Upper lobe of right lung (tissue), 1 donor: ENCODE measurements around the gene IL3. TPM values are rescaled to one million over a fixed set of nuclear protein-coding genes. Genes with fewer than 3 reads are reported as not detected.
A peak's percentile ranks its signal among the peaks of the same experiment; 100 is the strongest.

Experiments
- ATAC-seq: fragments of 200-7000 bp; cut with Tn5 transposase; one replicate; pipeline ENCODE4 v1.9.1; 2020; ENCODE audit warnings: mild to moderate bottlenecking, moderate library complexity
- DNase-seq: peaks from one replicate; pipeline ENCODE4 v3.0.0-alpha.2; 2020
- H3K27ac ChIP-seq: fragments of 200-600 bp; one replicate; pipeline ENCODE4 v1.8.0; 2022
- H3K27me3 ChIP-seq: fragments of 200-600 bp; one replicate; pipeline ENCODE4 v1.8.0; 2022; ENCODE audit warnings: mild to moderate bottlenecking
- H3K36me3 ChIP-seq: fragments of 200-600 bp; one replicate; pipeline ENCODE4 v1.8.0; 2022
- H3K4me1 ChIP-seq: fragments of 200-600 bp; one replicate; pipeline ENCODE4 v1.8.0; 2022
- H3K4me3 ChIP-seq: fragments of 200-600 bp; one replicate; pipeline ENCODE4 v1.8.0; 2022; ENCODE audit warnings: mild to moderate bottlenecking
- H3K9me3 ChIP-seq: fragments of 200-600 bp; one replicate; pipeline ENCODE4 v1.8.0; 2022
- CTCF ChIP-seq: fragments of 200-600 bp; IDR thresholded peaks from one replicate; pipeline ENCODE4 v1.8.0; 2022; ENCODE audit warnings: antibody characterized with exemption
- intact Hi-C: fragments of 100-400 bp; cut with DNase I; formaldehyde crosslinking; loops from one replicate; pipeline ENCODE4 v1.11.0; 2022
- total RNA-seq: library from RNA; stranded (reverse); fragmentation: NEBNext Ultra II Directional; extraction: Animal tissue kit (Norgen Biotek cat#: 25700); gene quantifications from one replicate; pipeline ENCODE4 v1.2.1, GENCODE V29; 2021
- donor health status: DM: no; HTN: yes; CAD: no; lungs with severe emphysema.

Gene IL3
- total RNA-seq, 1 donor from 2014 or later = not detected

- intact Hi-C loops = no loop called here
Measured at GRCh38 chr5:132065951-132066701, 5.7 kb downstream of the IL3 start.

GRCh38 chr5:132066871-132067270 is 6.4 kb downstream of the IL3 start:
- H3K27me3 ChIP-seq = no peaks in the 10 kb centered on the region
- H3K4me3 ChIP-seq = no peak overlapping the region
- no peak for DNase-seq
- no peaks in the 10 kb centered on the region for H3K4me1 ChIP-seq
- H3K27ac ChIP-seq = no peak overlapping the region
- H3K9me3 ChIP-seq = no peaks in the 10 kb centered on the region
- no peaks in the 10 kb centered on the region for H3K36me3 ChIP-seq
- intact Hi-C loops = no loop called here
- no peak for ATAC-seq
- no peak for TF ChIP-seq CTCF

More at GRCh38 chr5:132065951-132066701, 5.7 kb downstream of the IL3 start:
- no peaks in the 10 kb centered on the region for H3K36me3 ChIP-seq
- no peak for TF ChIP-seq CTCF
- no peak overlapping the region for H3K27ac ChIP-seq
- ATAC-seq (no peak), DNase-seq (peak; percentile 62)
- H3K9me3 ChIP-seq = no peaks in the 10 kb centered on the region
- no peak overlapping the region for H3K4me3 ChIP-seq
- no peaks in the 10 kb centered on the region for H3K27me3 ChIP-seq
- no peaks in the 10 kb centered on the region for H3K4me1 ChIP-seq

- ATAC-seq (no peak), DNase-seq (no peak)
- no peak overlapping the region for H3K27ac ChIP-seq
- no peaks in the 10 kb centered on the region for H3K36me3 ChIP-seq
- TF ChIP-seq CTCF = no peak
- no peaks in the 10 kb centered on the region for H3K9me3 ChIP-seq
- H3K4me3 ChIP-seq = no peak overlapping the region
- H3K4me1 ChIP-seq = no peaks in the 10 kb centered on the region
- intact Hi-C loops = no loop called here
- H3K27me3 ChIP-seq = no peaks in the 10 kb centered on the region
Measured at GRCh38 chr5:132067451-132067850, 7.0 kb downstream of the IL3 start.

GRCh38 chr5:132067941-132068808 is 7.7 kb downstream of the IL3 start:
- Histone ChIP-seq H3K4me3 (no peak overlapping the region), H3K27me3 (no peaks in the 10 kb centered on the region), H3K4me1 (no peaks in the 10 kb centered on the region), H3K36me3 (no peaks in the 10 kb centered on the region), H3K27ac (no peak overlapping the region), H3K9me3 (no peaks in the 10 kb centered on the region)
- ATAC-seq = no peak
- intact Hi-C loops = no loop called here
- no peak for TF ChIP-seq CTCF
- no peak for DNase-seq

- Histone ChIP-seq H3K27ac (no peak overlapping the region), H3K27me3 (no peaks in the 10 kb centered on the region), H3K36me3 (no peaks in the 10 kb centered on the region), H3K4me3 (no peak overlapping the region), H3K4me1 (no peaks in the 10 kb centered on the region), H3K9me3 (no peaks in the 10 kb centered on the region)
- no peak for TF ChIP-seq CTCF
- no peak for DNase-seq
- no peak for ATAC-seq
- intact Hi-C loops = no loop called here
Measured at GRCh38 chr5:132069561-132069960, 9.1 kb downstream of the IL3 start.
